Peyer's patch (tissue), 4 donors: ENCODE results near the gene PRICKLE1. TPM values are rescaled to one million over a fixed set of nuclear protein-coding genes. Genes with fewer than 3 reads are reported as not detected.

Experiments
- DNase-seq, 3 donors: peaks; one replicate each; pipeline ENCODE4 v3.0.0-alpha.2; 2017 to 2019
- H3K27ac ChIP-seq, 4 donors: fragments of 200-600 bp; sonication (generic); one replicate each; pipeline ENCODE4 v1.5.1; 2016 to 2019
- H3K27me3 ChIP-seq, 2 donors: fragments of 200-600 bp; sonication (generic); one replicate each; pipeline ENCODE4 v1.5.1; 2019
- H3K36me3 ChIP-seq, 3 donors: fragments of 200-600 bp; sonication (generic); one replicate each; pipeline ENCODE4 v1.5.1; 2016 to 2019
- H3K4me1 ChIP-seq, 4 donors: fragments of 200-600 bp; sonication (generic); one replicate each; pipeline ENCODE4 v1.5.1; 2016 to 2019
- H3K4me3 ChIP-seq, 4 donors: fragments of 200-600 bp; sonication (generic); 1 replicate in 3 of 4; 2 replicates in 1 of 4; pipeline ENCODE4 v1.5.1; 2016 to 2019; ENCODE audit warnings: mild to moderate bottlenecking in 1 of 4
- H3K9me3 ChIP-seq, 4 donors: fragments of 200-600 bp; sonication (generic); one replicate each; pipeline ENCODE4 v1.5.1; 2016 to 2019; ENCODE audit warnings: mild to moderate bottlenecking in 1 of 4
- CTCF ChIP-seq, 6 experiments: fragments of 450-650 bp in 4 of 6; fragments of 200-600 bp in 2 of 6; sonication (generic) in 1 of 6; IDR thresholded peaks; one replicate each; pipeline ENCODE4 v1.5.1; 2017 to 2019; ENCODE audit warnings: antibody characterized with exemption in 6 of 6, mild to moderate bottlenecking in 3 of 6, moderate library complexity in 1 of 6
- POLR2A ChIP-seq, 2 donors: fragments of 450-650 bp; IDR thresholded peaks; one replicate each; pipeline ENCODE4 v1.5.1; 2017; ENCODE audit warnings: antibody characterized with exemption in 2 of 2, mild to moderate bottlenecking in 2 of 2, moderate library complexity in 2 of 2
- total RNA-seq, 4 donors: library from RNA; depleted of rRNA; stranded (reverse); fragments of >200 nt; gene quantifications; one replicate each; pipeline ENCODE4 v1.1.0, GENCODE V29; 2016

The PRICKLE1 gene
- total RNA-seq, 4 donors from 2014 or later, result 0.53 to 12.6 (median 6.3) TPM

GRCh38 chr12:42524716-42525115, 64.8 kb downstream of the PRICKLE1 start:
- H3K36me3 ChIP-seq, result no peaks in the 10 kb centered on the region
- H3K4me1 ChIP-seq, result no peaks in the 10 kb centered on the region
- H3K9me3 ChIP-seq, result no peaks in the 10 kb centered on the region
- no peak for DNase-seq
- H3K4me3 ChIP-seq, result no peak overlapping the region
- TF ChIP-seq CTCF (IDR thresholded peaks at IDR 0.05) (no peak), POLR2A (IDR thresholded peaks at IDR 0.05) (no peak)
- H3K27ac ChIP-seq, result no peak overlapping the region
- H3K27me3 ChIP-seq, result no peaks in the 10 kb centered on the region

GRCh38 chr12:42516573-42516972, 73.0 kb downstream of the PRICKLE1 start:
- Histone ChIP-seq H3K9me3 (no peaks in the 10 kb centered on the region), H3K36me3 (no peaks in the 10 kb centered on the region), H3K27ac (no peak overlapping the region), H3K27me3 (no peaks in the 10 kb centered on the region), H3K4me1 (no peaks in the 10 kb centered on the region), H3K4me3 (no peak overlapping the region)
- DNase-seq, result no peak
- TF ChIP-seq CTCF (IDR thresholded peaks at IDR 0.05) (no peak), POLR2A (IDR thresholded peaks at IDR 0.05) (no peak)

- Histone ChIP-seq H3K4me3 (no peak overlapping the region), H3K36me3 (no peaks in the 10 kb centered on the region), H3K27me3 (no peaks in the 10 kb centered on the region), H3K9me3 (no peaks in the 10 kb centered on the region), H3K4me1 (no peaks in the 10 kb centered on the region), H3K27ac (no peak overlapping the region)
- no peak for TF ChIP-seq POLR2A (IDR thresholded peaks at IDR 0.05)
- no peak for TF ChIP-seq CTCF (IDR thresholded peaks at IDR 0.05)
- DNase-seq, result no peak
Observed at GRCh38 chr12:42511656-42512055, 77.9 kb downstream of the PRICKLE1 start.

- DNase-seq, result no peak
- TF ChIP-seq POLR2A (IDR thresholded peaks at IDR 0.05), result no peak
- TF ChIP-seq CTCF (IDR thresholded peaks at IDR 0.05), result no peak
- no peak overlapping the region for H3K4me3 ChIP-seq
- no peaks in the 10 kb centered on the region for H3K27me3 ChIP-seq
- H3K27ac ChIP-seq, result no peak overlapping the region
- no peaks in the 10 kb centered on the region for H3K4me1 ChIP-seq
- no peaks in the 10 kb centered on the region for H3K36me3 ChIP-seq
- no peaks in the 10 kb centered on the region for H3K9me3 ChIP-seq
Observed at GRCh38 chr12:42510823-42511222, 78.7 kb downstream of the PRICKLE1 start.

- no peaks in the 10 kb centered on the region for H3K4me1 ChIP-seq
- TF ChIP-seq POLR2A (IDR thresholded peaks at IDR 0.05) (no peak), CTCF (IDR thresholded peaks at IDR 0.05) (no peak)
- H3K36me3 ChIP-seq, result no peaks in the 10 kb centered on the region
- no peaks in the 10 kb centered on the region for H3K27me3 ChIP-seq
- H3K27ac ChIP-seq, result no peak overlapping the region
- H3K4me3 ChIP-seq, result no peak overlapping the region
- no peak for DNase-seq
- no peaks in the 10 kb centered on the region for H3K9me3 ChIP-seq
Observed at GRCh38 chr12:42508913-42509460, 80.6 kb downstream of the PRICKLE1 start.

- Histone ChIP-seq H3K27me3 (no peaks in the 10 kb centered on the region), H3K36me3 (no peaks in the 10 kb centered on the region), H3K27ac (no peak overlapping the region), H3K4me1 (no peaks in the 10 kb centered on the region), H3K4me3 (no peak overlapping the region), H3K9me3 (no peaks in the 10 kb centered on the region)
- no peak for DNase-seq
- TF ChIP-seq CTCF (IDR thresholded peaks at IDR 0.05) (no peak), POLR2A (IDR thresholded peaks at IDR 0.05) (no peak)
Observed at GRCh38 chr12:42507565-42507964, 82.0 kb downstream of the PRICKLE1 start.
